SK-N-MC (cell line): Measurements from ENCODE around the gene SETDB1.

ENCODE experiments used
- EZH2 ChIP-seq: fragments of 200-600 bp; sonication (generic); IDR thresholded peaks from one replicate; pipeline ENCODE4 v1.6.1; 2017; ENCODE audit warnings: antibody characterized with exemption
- FOXP2 ChIP-seq: optimal IDR thresholded peaks from 2 replicates; pipeline ENCODE3; 2011; ENCODE audit warnings: mild to moderate bottlenecking, moderate library complexity; ENCODE audit not compliant: insufficient read depth; ENCODE audit errors: extremely low read length, control extremely low read depth
- POLR2AphosphoS5 ChIP-seq: IDR thresholded peaks from 2 replicates; pipeline ENCODE4 v1.6.1; 2012; ENCODE audit warnings: mild to moderate bottlenecking, low read depth, low read length, borderline replicate concordance

- no peak for TF ChIP-seq EZH2
- no peak for TF ChIP-seq POLR2AphosphoS5
- no peak for TF ChIP-seq FOXP2
Observed at GRCh38 chr1:150964164-150964489, 38.0 kb downstream of the SETDB1 start.
